Measurements from ENCODE around the gene ELF2.

GRCh38 chr4:139207247-139207646, 30.2 kb upstream of the ELF2 start:
- TF ChIP-seq EP300 (IDR thresholded peaks at IDR 0.05; ENCODE audit: borderline replicate concordance): no peak
- no peak for TF ChIP-seq TEAD4 (IDR thresholded peaks at IDR 0.05)
- no peak for TF ChIP-seq NFIC (IDR thresholded peaks at IDR 0.05)
- TF ChIP-seq CREB1 (IDR thresholded peaks at IDR 0.05; ENCODE audit: low read depth): no peak
- no peak for TF ChIP-seq REST (IDR thresholded peaks at IDR 0.05; ENCODE audit: low read depth)
- TF ChIP-seq EGR1 (IDR thresholded peaks at IDR 0.05): no peak
- TF ChIP-seq TAF1 (IDR thresholded peaks at IDR 0.05; ENCODE audit: low read depth): no peak
- TF ChIP-seq RAD21 (IDR thresholded peaks at IDR 0.05; ENCODE audit: low read depth): no peak
- no peak for TF ChIP-seq MAX (IDR thresholded peaks at IDR 0.05)

Measured in Ishikawa (cell line).